ENCODE measurements around the gene PRR3.

The PRR3 gene

DNA sequence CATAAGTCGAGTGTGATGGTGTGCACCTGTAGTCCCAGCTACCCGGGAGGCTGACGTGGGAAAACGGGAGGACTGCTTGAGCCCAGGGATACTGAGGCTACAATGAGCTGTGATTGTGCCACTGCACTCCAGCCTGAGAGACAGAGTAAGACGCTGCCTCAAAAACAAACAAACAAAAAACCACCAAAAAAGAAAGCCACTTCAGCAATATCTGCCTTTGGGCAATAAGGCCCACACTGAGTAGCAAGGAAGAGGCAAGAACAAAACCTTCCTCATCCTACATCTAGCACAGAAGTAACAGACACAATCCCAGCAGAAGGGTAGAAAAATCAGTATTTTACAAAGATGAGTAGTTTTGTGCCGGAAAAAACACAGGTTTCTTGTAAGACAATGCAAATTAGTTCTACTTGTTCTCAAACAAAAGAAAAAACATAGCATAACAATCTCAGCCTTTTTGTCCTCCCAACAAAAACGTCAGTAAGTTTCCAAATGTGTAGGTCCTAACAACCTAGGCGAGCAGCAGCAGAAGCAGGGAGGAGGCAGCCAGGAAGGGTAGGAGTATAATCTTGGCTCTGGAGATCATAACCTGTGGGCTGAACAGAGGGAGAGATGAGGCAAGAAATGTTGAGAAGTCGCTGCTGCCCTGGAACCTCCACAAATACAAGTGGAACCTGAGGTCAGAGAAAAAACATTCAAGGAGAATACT lies 54.2 kb downstream of the PRR3 start:
- no peak for DNase-seq (ENCODE audit: low read depth in 1 of 2, low spot score in 1 of 2)

DNA sequence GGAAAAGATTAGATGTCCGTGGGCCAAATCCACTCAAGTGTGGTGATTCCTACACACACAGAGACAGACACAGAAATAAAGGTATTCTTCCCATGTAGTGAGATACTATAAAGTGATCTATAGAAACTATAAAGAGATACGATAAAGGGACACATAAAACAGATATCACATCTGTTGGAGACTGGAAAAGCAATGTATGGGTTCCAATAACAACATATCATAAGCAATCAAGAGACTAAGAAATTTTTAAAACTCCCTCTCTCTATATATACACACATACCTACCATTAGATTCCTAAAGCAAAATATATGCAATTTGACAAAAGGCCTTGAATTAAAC lies 54.7 kb downstream of the PRR3 start:
- DNase-seq (ENCODE audit: low read depth in 1 of 2, low spot score in 1 of 2), result no peak

DNA sequence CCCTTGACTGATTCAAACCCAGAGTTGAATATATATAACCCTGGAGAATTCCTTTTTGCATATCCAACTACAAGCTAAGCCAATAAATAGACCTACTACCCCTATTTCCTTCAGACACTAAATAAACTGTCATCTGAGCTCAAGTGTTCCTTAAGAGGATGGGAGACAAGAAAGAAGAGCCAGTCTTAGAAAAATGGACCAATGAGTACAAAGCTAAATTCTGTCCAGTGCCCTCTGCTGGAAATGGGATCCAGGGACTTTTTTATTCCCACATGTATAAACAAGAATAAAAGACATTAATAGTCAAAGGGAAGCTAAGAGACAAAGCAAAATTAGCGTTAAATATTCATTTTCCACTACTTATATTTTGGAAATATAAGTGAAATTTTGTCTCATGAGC lies 55.1 kb downstream of the PRR3 start:
- DNase-seq (ENCODE audit: low read depth in 1 of 2, low spot score in 1 of 2), result no peak

DNA sequence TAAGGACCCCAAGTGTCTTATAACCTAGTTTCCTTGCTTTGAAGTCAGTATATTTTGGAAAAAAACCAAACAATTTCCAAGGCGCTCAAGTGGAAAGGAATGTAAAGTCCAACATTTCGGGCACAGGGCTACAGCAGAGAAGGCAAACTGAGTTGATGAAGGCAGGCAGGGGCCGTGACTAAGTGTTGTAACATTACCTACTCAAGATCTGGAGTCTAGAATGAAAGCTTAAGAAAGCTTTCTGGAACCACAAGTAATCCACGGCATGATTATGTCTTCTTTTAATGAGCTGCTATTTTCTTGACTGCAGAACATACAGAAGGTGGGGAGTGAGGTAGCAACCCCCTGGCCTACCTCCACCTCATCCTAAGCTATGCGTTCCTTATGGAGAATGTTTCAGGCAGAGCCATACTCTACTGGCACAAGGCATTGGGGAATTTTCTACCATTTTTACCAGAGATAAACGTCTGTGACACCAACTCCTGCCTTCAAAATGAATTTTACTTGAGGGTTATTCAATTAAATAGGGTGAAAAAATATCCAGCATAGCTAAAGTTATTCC lies 55.7 kb downstream of the PRR3 start:
- no peak for DNase-seq (ENCODE audit: low read depth in 1 of 2, low spot score in 1 of 2)

Data from activated T-helper 1 cell treated with anti-CD3 and anti-CD28 coated beads, Interleukin-2, amount 50 U/mL, for 16 hours (primary cell).